Measurements from ENCODE around the gene DNAH1. TPM values are rescaled to one million over a fixed set of nuclear protein-coding genes. Genes with fewer than 3 reads are reported as not detected.

DNAH1 gene
- total RNA-seq, 1 donor: 4.7 TPM

DNA sequence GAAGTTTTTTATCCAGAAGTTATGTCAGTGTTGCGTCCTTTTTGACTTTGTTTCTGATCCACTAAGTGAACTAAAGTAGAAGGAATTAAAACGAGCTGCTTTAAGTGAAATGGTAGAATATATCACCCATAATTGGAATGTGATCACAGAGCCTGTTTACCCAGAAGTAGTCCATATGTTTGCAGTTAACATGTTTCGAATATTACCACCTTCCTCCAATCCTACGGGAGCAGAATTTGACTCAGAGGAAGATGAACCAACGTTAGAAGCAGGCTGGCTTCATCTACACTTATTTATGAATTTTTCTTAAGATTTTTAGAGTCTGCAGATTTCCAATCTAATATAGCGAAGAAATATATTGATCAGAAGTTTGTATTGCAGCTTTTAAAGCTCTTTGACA lies 57.6 kb downstream of the DNAH1 start:
- no peak overlapping the region for H3K4me3 ChIP-seq (ENCODE audit: low read depth, low read length)
- TF ChIP-seq, protein P1, sequence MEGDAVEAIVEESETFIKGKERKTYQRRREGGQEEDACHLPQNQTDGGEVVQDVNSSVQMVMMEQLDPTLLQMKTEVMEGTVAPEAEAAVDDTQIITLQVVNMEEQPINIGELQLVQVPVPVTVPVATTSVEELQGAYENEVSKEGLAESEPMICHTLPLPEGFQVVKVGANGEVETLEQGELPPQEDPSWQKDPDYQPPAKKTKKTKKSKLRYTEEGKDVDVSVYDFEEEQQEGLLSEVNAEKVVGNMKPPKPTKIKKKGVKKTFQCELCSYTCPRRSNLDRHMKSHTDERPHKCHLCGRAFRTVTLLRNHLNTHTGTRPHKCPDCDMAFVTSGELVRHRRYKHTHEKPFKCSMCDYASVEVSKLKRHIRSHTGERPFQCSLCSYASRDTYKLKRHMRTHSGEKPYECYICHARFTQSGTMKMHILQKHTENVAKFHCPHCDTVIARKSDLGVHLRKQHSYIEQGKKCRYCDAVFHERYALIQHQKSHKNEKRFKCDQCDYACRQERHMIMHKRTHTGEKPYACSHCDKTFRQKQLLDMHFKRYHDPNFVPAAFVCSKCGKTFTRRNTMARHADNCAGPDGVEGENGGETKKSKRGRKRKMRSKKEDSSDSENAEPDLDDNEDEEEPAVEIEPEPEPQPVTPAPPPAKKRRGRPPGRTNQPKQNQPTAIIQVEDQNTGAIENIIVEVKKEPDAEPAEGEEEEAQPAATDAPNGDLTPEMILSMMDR (IDR thresholded peaks at IDR 0.05; ENCODE audit: insufficient read depth, low read depth, low read length): no peak
- no peak for DNase-seq (ENCODE audit: low read depth)

DNA sequence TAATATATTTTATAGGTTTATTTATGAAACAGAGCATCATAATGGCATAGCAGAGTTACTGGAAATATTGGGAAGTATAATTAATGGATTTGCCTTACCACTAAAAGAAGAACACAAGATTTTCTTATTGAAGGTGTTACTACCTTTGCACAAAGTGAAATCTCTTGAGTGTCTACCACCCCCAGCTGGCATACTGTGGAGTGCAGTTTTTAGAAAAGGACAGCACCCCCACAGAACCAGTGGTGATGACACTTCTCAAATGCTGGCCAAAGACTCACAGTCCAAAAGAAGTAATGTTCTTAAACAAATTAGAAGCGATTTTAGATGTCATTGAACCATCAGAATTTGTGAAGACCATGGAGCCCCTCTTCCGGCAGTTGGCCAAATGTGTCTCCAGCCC lies 58.1 kb downstream of the DNAH1 start:
- TF ChIP-seq, protein P1 (IDR thresholded peaks at IDR 0.05; ENCODE audit: insufficient read depth, low read depth, low read length): no peak
- no peak for DNase-seq (ENCODE audit: low read depth)
- no peak overlapping the region for H3K4me3 ChIP-seq (ENCODE audit: low read depth, low read length)

DNA sequence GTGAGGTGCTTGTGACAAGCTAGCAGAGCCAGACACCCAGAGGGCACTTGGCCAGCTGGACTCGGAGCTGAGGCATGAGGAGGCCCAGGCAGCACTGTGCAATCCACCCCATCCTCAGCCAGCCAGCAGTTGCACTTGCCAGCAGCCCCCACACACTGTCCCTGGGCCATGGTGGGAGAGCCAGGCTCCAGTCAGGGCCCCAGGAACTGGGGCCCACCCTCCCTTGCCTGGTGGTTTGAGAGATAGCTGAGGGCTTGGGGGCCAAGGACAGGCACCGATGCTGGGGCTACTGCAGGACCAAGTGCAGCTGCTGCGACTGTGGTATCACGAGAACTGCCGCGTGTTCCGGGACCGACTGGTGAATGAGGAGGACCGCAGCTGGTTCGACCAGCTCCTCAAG lies 63.5 kb downstream of the DNAH1 start:
- H3K4me3 ChIP-seq (ENCODE audit: low read depth, low read length): no peak overlapping the region
- TF ChIP-seq, protein P1 (IDR thresholded peaks at IDR 0.05; ENCODE audit: insufficient read depth, low read depth, low read length): no peak
- no peak for DNase-seq (ENCODE audit: low read depth)

DNA sequence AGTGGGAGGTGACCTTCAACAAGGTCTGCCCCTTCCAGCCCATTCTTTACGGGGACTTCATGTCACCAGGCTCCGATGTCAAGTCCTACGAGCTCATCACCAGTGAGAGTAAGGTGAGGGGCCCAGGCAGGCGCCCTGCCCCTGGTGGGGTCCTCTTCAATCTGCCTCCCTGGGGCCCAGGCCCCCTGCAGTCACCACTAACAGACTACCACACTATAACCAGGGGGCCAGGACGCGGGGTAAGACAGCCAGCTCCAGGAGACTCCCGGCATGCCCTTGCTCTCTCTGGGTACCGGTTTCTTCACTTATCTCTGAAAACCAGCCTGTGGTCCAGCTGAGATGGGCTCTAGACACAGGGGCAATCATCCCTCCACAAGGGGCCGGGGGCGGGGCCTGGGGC lies 63.9 kb downstream of the DNAH1 start:
- no peak for DNase-seq (ENCODE audit: low read depth)
- TF ChIP-seq, protein P1 (IDR thresholded peaks at IDR 0.05; ENCODE audit: insufficient read depth, low read depth, low read length): no peak
- H3K4me3 ChIP-seq (ENCODE audit: low read depth, low read length): no peak overlapping the region

DNA sequence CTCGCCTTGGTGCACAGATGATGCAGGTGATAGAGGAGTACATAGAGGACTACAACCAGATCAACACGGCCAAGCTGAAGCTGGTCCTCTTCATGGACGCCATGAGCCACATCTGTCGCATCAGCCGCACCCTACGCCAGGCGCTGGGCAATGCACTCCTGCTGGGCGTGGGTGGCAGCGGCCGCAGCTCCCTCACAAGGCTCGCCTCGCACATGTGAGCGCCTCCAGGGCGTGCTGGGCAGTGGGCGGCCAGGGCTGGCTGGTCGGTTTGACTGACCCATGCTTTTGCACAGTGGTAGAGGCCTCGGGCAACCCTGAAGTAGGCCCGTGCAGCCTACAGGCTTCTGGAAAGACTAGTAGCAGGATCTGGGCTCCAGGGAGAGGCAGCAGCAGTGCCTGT lies 65.5 kb downstream of the DNAH1 start:
- TF ChIP-seq, protein P1 (IDR thresholded peaks at IDR 0.05; ENCODE audit: insufficient read depth, low read depth, low read length): no peak
- no peak for DNase-seq (ENCODE audit: low read depth)
- H3K4me3 ChIP-seq (ENCODE audit: low read depth, low read length): no peak overlapping the region

DNA sequence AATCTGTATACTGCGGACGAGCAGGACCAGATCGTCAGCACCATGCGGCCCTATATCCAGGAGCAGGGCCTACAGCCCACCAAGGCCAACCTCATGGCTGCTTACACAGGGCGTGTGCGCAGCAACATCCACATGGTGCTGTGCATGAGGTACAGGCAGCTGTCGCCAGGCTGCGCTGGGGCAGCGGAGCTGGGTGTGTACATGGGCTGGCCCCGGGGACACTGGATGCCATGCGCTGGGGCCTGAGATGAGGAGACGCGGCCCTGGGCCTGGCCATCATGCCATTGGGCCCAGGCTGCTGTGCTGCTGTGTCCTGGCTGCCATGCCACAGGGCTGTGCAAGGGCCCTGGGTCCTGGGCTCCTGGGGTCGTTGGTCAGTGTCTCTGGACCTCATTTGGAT lies 67.3 kb downstream of the DNAH1 start:
- TF ChIP-seq, protein P1 (IDR thresholded peaks at IDR 0.05; ENCODE audit: insufficient read depth, low read depth, low read length): no peak
- no peak for DNase-seq (ENCODE audit: low read depth)
- no peak overlapping the region for H3K4me3 ChIP-seq (ENCODE audit: low read depth, low read length)

DNA sequence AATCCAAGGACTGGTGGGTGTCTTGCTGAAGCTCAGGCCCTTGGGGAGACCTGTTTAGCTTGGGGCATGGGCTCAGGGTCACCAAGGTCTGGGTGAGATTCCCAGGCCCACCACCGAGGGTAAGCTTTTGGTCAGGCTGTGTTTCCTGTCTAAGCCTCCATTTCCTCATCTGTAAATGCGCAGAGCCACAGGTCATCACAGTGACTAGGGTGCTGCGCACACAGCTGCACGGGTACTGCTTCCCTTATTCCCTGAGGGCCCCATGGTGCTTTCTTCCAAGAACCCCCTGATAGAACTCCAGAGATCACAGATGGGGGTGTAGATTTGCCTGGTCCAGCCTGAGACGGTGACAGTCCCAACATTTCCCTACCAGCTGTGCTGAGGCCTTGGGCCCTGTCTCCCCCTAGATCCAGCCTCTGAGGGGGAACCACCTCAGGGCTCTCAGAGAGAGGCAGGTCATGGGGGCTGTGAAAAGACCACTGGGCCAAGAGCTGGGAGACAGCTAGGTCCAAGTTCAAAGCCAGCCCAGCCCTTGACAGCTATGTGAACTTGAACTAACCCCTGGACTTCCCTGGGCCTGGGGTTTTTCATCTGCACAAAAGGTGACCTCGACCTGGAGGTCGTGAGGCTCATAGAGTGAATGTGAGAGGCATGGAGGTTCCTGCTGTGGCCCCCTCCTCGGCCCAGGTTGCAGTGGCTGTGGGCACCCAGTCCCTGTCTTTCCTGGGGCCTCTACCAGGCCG lies 68.1 kb downstream of the DNAH1 start:
- no peak overlapping the region for H3K4me3 ChIP-seq (ENCODE audit: low read depth, low read length)
- DNase-seq (ENCODE audit: low read depth): no peak
- TF ChIP-seq, protein P1 (IDR thresholded peaks at IDR 0.05; ENCODE audit: insufficient read depth, low read depth, low read length): no peak

All from fibroblast of villous mesenchyme (primary cell).